ENCODE results near the gene XRCC5. TPM values are rescaled to one million over a fixed set of nuclear protein-coding genes. Genes with fewer than 3 reads are reported as not detected.

The XRCC5 gene
- total RNA-seq, 1 experiment from 2014 or later, result 290 TPM

- H3K27ac ChIP-seq (ENCODE audit: low read length), result no peak overlapping the region
These were observed 79.4 kb downstream of the XRCC5 start for GRCh38 chr2:216188559-216188850.

GRCh38 chr2:216188956-216189355, 79.8 kb downstream of the XRCC5 start:
- H3K27me3 ChIP-seq (ENCODE audit: low read length), result no peaks in the 10 kb centered on the region
- H3K4me3 ChIP-seq (ENCODE audit: low read length), result no peak overlapping the region
- no peak overlapping the region for H2AFZ ChIP-seq (ENCODE audit: low read length)
- no TSS peak for BruUV-seq (replicated peaks)
- H3K9ac ChIP-seq (ENCODE audit: low read length), result no peak overlapping the region
- intact Hi-C loops (cut with micrococcal nuclease), result no loop called here
- H3K79me2 ChIP-seq (ENCODE audit: low read length), result peaks cover 58% of the 10 kb centered on the region
- no peak overlapping the region for H3K27ac ChIP-seq (ENCODE audit: low read length)
- DNase-seq, result peak; percentile 48
- ChIA-PET POLR2A (ENCODE audit: unreplicated experiment) (no interaction called here), CTCF (no interaction called here)
- no peak overlapping the region for H3K4me2 ChIP-seq (ENCODE audit: low read length)
- TF ChIP-seq EZH2 (IDR thresholded peaks at IDR 0.05; ENCODE audit: low read length, unreplicated experiment), result no peak
- no peak for TF ChIP-seq EZH2phosphoT487 (IDR thresholded peaks at IDR 0.05; ENCODE audit: borderline replicate concordance, low read length)
- TF ChIP-seq, protein P1, sequence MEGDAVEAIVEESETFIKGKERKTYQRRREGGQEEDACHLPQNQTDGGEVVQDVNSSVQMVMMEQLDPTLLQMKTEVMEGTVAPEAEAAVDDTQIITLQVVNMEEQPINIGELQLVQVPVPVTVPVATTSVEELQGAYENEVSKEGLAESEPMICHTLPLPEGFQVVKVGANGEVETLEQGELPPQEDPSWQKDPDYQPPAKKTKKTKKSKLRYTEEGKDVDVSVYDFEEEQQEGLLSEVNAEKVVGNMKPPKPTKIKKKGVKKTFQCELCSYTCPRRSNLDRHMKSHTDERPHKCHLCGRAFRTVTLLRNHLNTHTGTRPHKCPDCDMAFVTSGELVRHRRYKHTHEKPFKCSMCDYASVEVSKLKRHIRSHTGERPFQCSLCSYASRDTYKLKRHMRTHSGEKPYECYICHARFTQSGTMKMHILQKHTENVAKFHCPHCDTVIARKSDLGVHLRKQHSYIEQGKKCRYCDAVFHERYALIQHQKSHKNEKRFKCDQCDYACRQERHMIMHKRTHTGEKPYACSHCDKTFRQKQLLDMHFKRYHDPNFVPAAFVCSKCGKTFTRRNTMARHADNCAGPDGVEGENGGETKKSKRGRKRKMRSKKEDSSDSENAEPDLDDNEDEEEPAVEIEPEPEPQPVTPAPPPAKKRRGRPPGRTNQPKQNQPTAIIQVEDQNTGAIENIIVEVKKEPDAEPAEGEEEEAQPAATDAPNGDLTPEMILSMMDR (conservative IDR thresholded peaks at IDR 0.05; ENCODE audit: low read depth, low read length), result no peak
- peaks cover 41% of the 10 kb centered on the region for H3K36me3 ChIP-seq (ENCODE audit: low read depth, low read length)
- 0 out of 2 replicates have a peak, but pooled peaks cover 5% of the 10 kb centered on the region for H3K4me1 ChIP-seq (ENCODE audit: insufficient read depth, low read length)
- no peaks in the 10 kb centered on the region for H3K9me2 ChIP-seq (replicated peaks; ENCODE audit: low read length)
- H3F3A ChIP-seq (ENCODE audit: low read length, unreplicated experiment), result no peaks in the 10 kb centered on the region
- H3K9me3 ChIP-seq (ENCODE audit: low read length), result no peaks in the 10 kb centered on the region
- H4K20me1 ChIP-seq (ENCODE audit: low read length), result 0 out of 2 replicates have a peak, but pooled peaks cover 6% of the 10 kb centered on the region
- peak; percentile 51 for ATAC-seq

More at GRCh38 chr2:216188559-216188850, 79.4 kb downstream of the XRCC5 start:
- H3K27me3 ChIP-seq (ENCODE audit: low read length), result no peaks in the 10 kb centered on the region
- DNase-seq (no peak), ATAC-seq (no peak)
- CTCF ChIA-PET, result no interaction called here
- H3K4me1 ChIP-seq (ENCODE audit: insufficient read depth, low read length), result 0 out of 2 replicates have a peak, but pooled peaks cover 5% of the 10 kb centered on the region
- no peak for TF ChIP-seq EZH2 (IDR thresholded peaks at IDR 0.05; ENCODE audit: low read length, unreplicated experiment)
- TF ChIP-seq, protein P1 (conservative IDR thresholded peaks at IDR 0.05; ENCODE audit: low read depth, low read length), result no peak
- TF ChIP-seq EZH2phosphoT487 (IDR thresholded peaks at IDR 0.05; ENCODE audit: borderline replicate concordance, low read length), result no peak
- no peak overlapping the region for H2AFZ ChIP-seq (ENCODE audit: low read length)
- intact Hi-C loops (cut with micrococcal nuclease), result no loop called here
- peaks cover 36% of the 10 kb centered on the region for H3K36me3 ChIP-seq (ENCODE audit: low read depth, low read length)
- H3K9me3 ChIP-seq (ENCODE audit: low read length), result no peaks in the 10 kb centered on the region
- H4K20me1 ChIP-seq (ENCODE audit: low read length), result 0 out of 2 replicates have a peak, but pooled peaks cover 6% of the 10 kb centered on the region
- no peaks in the 10 kb centered on the region for H3K9me2 ChIP-seq (replicated peaks; ENCODE audit: low read length)
- no peak overlapping the region for H3K9ac ChIP-seq (ENCODE audit: low read length)
- no TSS peak for BruUV-seq (replicated peaks)
- POLR2A ChIA-PET (ENCODE audit: unreplicated experiment), result interaction anchor here (0.6 kb wide), 1 partner anchor 27 kb away, joined by 4 read pairs; no protein-coding TSS in a partner anchor
- no peak overlapping the region for H3K4me2 ChIP-seq (ENCODE audit: low read length)
- peaks cover 59% of the 10 kb centered on the region for H3K79me2 ChIP-seq (ENCODE audit: low read length)
- H3F3A ChIP-seq (ENCODE audit: low read length, unreplicated experiment), result no peaks in the 10 kb centered on the region
- no peak overlapping the region for H3K4me3 ChIP-seq (ENCODE audit: low read length)

DNA sequence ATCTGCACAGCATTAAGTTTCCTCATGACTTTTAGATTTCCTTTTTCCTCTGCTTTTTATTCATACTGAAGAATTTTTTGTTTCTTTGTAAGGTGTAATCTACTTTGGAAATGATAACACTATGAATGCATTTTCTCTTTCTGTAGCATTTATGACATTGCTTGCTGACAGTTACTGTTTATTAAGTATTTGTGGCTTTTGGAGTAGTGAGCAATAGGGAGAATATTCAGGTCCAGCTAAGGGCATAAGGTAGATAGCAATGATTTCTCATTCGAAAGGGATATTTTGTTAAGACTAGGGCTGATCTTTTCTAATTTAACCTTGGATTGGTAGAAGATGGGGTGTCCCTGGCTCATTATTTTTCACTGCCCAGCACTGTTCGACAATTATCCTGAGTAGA, 80.3 kb downstream of the XRCC5 start:
- CTCF ChIA-PET, result no interaction called here

More for the DNA sequence above, 80.3 kb downstream of the XRCC5 start:
- H3K36me3 ChIP-seq (ENCODE audit: low read depth, low read length), result peaks cover 45% of the 10 kb centered on the region
- no peak for ATAC-seq
- no peaks in the 10 kb centered on the region for H3K27me3 ChIP-seq (ENCODE audit: low read length)
- no peak overlapping the region for H3K27ac ChIP-seq (ENCODE audit: low read length)
- no peak for DNase-seq
- H4K20me1 ChIP-seq (ENCODE audit: low read length), result 0 out of 2 replicates have a peak, but pooled peaks cover 6% of the 10 kb centered on the region
- no peaks in the 10 kb centered on the region for H3K9me2 ChIP-seq (replicated peaks; ENCODE audit: low read length)
- BruUV-seq (replicated peaks), result no TSS peak
- H3K4me3 ChIP-seq (ENCODE audit: low read length), result no peak overlapping the region
- no peaks in the 10 kb centered on the region for H3F3A ChIP-seq (ENCODE audit: low read length, unreplicated experiment)
- H2AFZ ChIP-seq (ENCODE audit: low read length), result no peak overlapping the region
- H3K9me3 ChIP-seq (ENCODE audit: low read length), result no peaks in the 10 kb centered on the region
- H3K79me2 ChIP-seq (ENCODE audit: low read length), result peaks cover 58% of the 10 kb centered on the region
- 0 out of 2 replicates have a peak, but pooled peaks cover 5% of the 10 kb centered on the region for H3K4me1 ChIP-seq (ENCODE audit: insufficient read depth, low read length)
- H3K9ac ChIP-seq (ENCODE audit: low read length), result no peak overlapping the region
- intact Hi-C loops (cut with micrococcal nuclease), result no loop called here
- no peak for TF ChIP-seq EZH2phosphoT487 (IDR thresholded peaks at IDR 0.05; ENCODE audit: borderline replicate concordance, low read length)
- TF ChIP-seq, protein P1 (conservative IDR thresholded peaks at IDR 0.05; ENCODE audit: low read depth, low read length), result no peak
- TF ChIP-seq EZH2 (IDR thresholded peaks at IDR 0.05; ENCODE audit: low read length, unreplicated experiment), result no peak
- POLR2A ChIA-PET (ENCODE audit: unreplicated experiment), result no interaction called here
- H3K4me2 ChIP-seq (ENCODE audit: low read length), result no peak overlapping the region

All from PC-3 (cell line).